Neuronal stem cell (in vitro differentiated cells): ENCODE results near the gene PLEKHA4.

ENCODE experiments used
- DNase-seq: peaks from one replicate; pipeline ENCODE4 v3.0.0-alpha.2; 2013; ENCODE audit warnings: low spot score
- H2AFZ ChIP-seq: one replicate; pipeline ENCODE4 v1.6.1; 2013; ENCODE audit warnings: mild to moderate bottlenecking, low read length, inconsistent platforms
- H2AK5ac ChIP-seq: 2 replicates; pipeline ENCODE4 v1.6.1; 2013; ENCODE audit warnings: low read depth, mild to moderate bottlenecking, inconsistent platforms, low read length, moderate library complexity, mixed read lengths
- H2BK120ac ChIP-seq: 2 replicates; pipeline ENCODE4 v1.6.1; 2013; ENCODE audit warnings: low read depth, mild to moderate bottlenecking, inconsistent platforms, low read length, moderate library complexity, mixed read lengths
- H2BK12ac ChIP-seq: one replicate; pipeline ENCODE4 v1.6.1; 2013; ENCODE audit warnings: low read length, inconsistent platforms
- H2BK15ac ChIP-seq: 2 replicates; pipeline ENCODE4 v1.6.1; 2013; ENCODE audit warnings: mild to moderate bottlenecking, low read length, inconsistent platforms, mixed read lengths
- H2BK5ac ChIP-seq: one replicate; pipeline ENCODE4 v1.6.1; 2013; ENCODE audit warnings: inconsistent platforms, mild to moderate bottlenecking, low read length, moderate library complexity
- H3K14ac ChIP-seq: one replicate; pipeline ENCODE4 v1.6.1; 2013; ENCODE audit warnings: low read length, inconsistent platforms
- H3K18ac ChIP-seq: 2 replicates; pipeline ENCODE4 v1.6.1; 2013; ENCODE audit warnings: low read length, inconsistent platforms
- H3K23ac ChIP-seq: 2 replicates; pipeline ENCODE4 v1.6.1; 2013; ENCODE audit warnings: low read depth, mild to moderate bottlenecking, mixed read lengths, low read length, inconsistent platforms; ENCODE audit not compliant: poor library complexity
- H3K27ac ChIP-seq: replicated peaks from 3 replicates; pipeline ENCODE4 v1.5.1; 2013; ENCODE audit warnings: low read length, inconsistent platforms
- H3K27me3 ChIP-seq, 3 experiments: 2 replicates each; pipeline ENCODE4 v1.6.1; 2013; ENCODE audit warnings: low read length in 3 of 3, mild to moderate bottlenecking in 2 of 3, inconsistent platforms in 1 of 3, low read depth in 1 of 3, mixed read lengths in 1 of 3, moderate library complexity in 1 of 3; ENCODE audit not compliant: control insufficient read depth in 3 of 3, insufficient read depth in 3 of 3
- H3K36me3 ChIP-seq, 2 donors: replicated peaks in 1 of 2; 2 replicates each; pipeline ENCODE4 v1.6.1; 2013; ENCODE audit warnings: low read length in 2 of 2; ENCODE audit not compliant: control insufficient read depth in 2 of 2, insufficient read depth in 2 of 2
- H3K4ac ChIP-seq: 2 replicates; pipeline ENCODE4 v1.6.1; 2013; ENCODE audit warnings: inconsistent platforms, mild to moderate bottlenecking, low read length, moderate library complexity
- H3K4me1 ChIP-seq, 2 donors: 1 replicate in 1 of 2; 2 replicates in 1 of 2; pipeline ENCODE4 v1.6.1; 2013; ENCODE audit warnings: low read length in 2 of 2, low read depth in 1 of 2; ENCODE audit not compliant: control insufficient read depth in 2 of 2, insufficient read depth in 1 of 2
- H3K4me2 ChIP-seq: one replicate; pipeline ENCODE4 v1.6.1; 2013; ENCODE audit warnings: mild to moderate bottlenecking, low read length, inconsistent platforms; ENCODE audit not compliant: insufficient read depth, poor library complexity, severe bottlenecking
- H3K4me3 ChIP-seq, 2 donors: 2 replicates each; pipeline ENCODE4 v1.5.1; 2013; ENCODE audit warnings: low read length in 2 of 2, mild to moderate bottlenecking in 2 of 2, inconsistent platforms in 1 of 2, moderate library complexity in 1 of 2
- H3K79me1 ChIP-seq: one replicate; pipeline ENCODE4 v1.6.1; 2013; ENCODE audit warnings: low read depth, mild to moderate bottlenecking, inconsistent platforms, low read length, moderate library complexity
- H3K9ac ChIP-seq: one replicate; pipeline ENCODE4 v1.6.1; 2013; ENCODE audit warnings: mild to moderate bottlenecking, low read depth, low read length, inconsistent platforms; ENCODE audit not compliant: poor library complexity
- H3K9me3 ChIP-seq, 2 donors: replicated peaks in 1 of 2; 2 replicates each; pipeline versions ENCODE3 to v1.6.1; 2013; ENCODE audit warnings: low read length in 2 of 2, mild to moderate bottlenecking in 2 of 2, inconsistent platforms in 1 of 2, low read depth in 1 of 2, mixed read lengths in 1 of 2, moderate library complexity in 1 of 2; ENCODE audit not compliant: control insufficient read depth in 2 of 2, insufficient read depth in 1 of 2
- H4K8ac ChIP-seq: one replicate; pipeline ENCODE4 v1.6.1; 2013; ENCODE audit warnings: low read depth, mild to moderate bottlenecking, inconsistent platforms, low read length, moderate library complexity
- H4K91ac ChIP-seq: one replicate; pipeline ENCODE4 v1.6.1; 2013; ENCODE audit warnings: low read length, low read depth, mild to moderate bottlenecking, inconsistent platforms; ENCODE audit not compliant: poor library complexity
- WGBS, 2 donors: extraction: QIAGEN DNeasy Blood & Tissue Kit; methylation state at CpG; one replicate each; pipeline ENCODE4 v1.1.7; 2013; ENCODE audit warnings: missing lambda C conversion rate in 2 of 2, mixed read lengths in 1 of 2; ENCODE audit not compliant: insufficient read length in 2 of 2, insufficient replicate concordance in 1 of 2; ENCODE audit errors: extremely low coverage in 2 of 2; 5-methylcytosine and 5-hydroxymethylcytosine counted together

PLEKHA4 gene

GRCh38 chr19:48804496-48804895 is 63.9 kb downstream of the PLEKHA4 start:
- no peak overlapping the region for H4K91ac ChIP-seq
- no CpG with 5 or more reads among the region's 8 CpGs for WGBS, 2 donors
- H2AFZ ChIP-seq, result no peak overlapping the region

GRCh38 chr19:48802623-48803022 is 65.8 kb downstream of the PLEKHA4 start:
- Histone ChIP-seq H3K23ac (no peak overlapping the region), H2AK5ac (no peak overlapping the region), H3K4me2 (no peak overlapping the region), H3K9ac (no peak overlapping the region), H3K4me3 (no peak overlapping the region), H3K36me3 (no peaks in the 10 kb centered on the region), H2AFZ (no peak overlapping the region), H3K18ac (no peak overlapping the region), H3K79me1 (no peaks in the 10 kb centered on the region), H3K4ac (no peak overlapping the region), H3K9me3 (no peaks in the 10 kb centered on the region), H2BK15ac (no peak overlapping the region), H2BK5ac (no peak overlapping the region), H3K4me1 (peaks cover 7 to 17% of the 10 kb centered on the region in 2 donors), H2BK12ac (no peak overlapping the region), H4K91ac (no peak overlapping the region), H4K8ac (no peak overlapping the region), H3K27me3 (no peaks in the 10 kb centered on the region), H3K14ac (no peak overlapping the region), H2BK120ac (no peak overlapping the region), H3K27ac (no peak overlapping the region)
- no peak for DNase-seq
- WGBS, 2 donors, result no CpG with 5 or more reads among the region's 2 CpGs

More at GRCh38 chr19:48804496-48804895, 63.9 kb downstream of the PLEKHA4 start:
- H4K8ac ChIP-seq, result no peak overlapping the region
- H3K79me1 ChIP-seq, result no peaks in the 10 kb centered on the region
- no peak for DNase-seq
- no peaks in the 10 kb centered on the region for H3K27me3 ChIP-seq
- H2BK120ac ChIP-seq, result no peak overlapping the region
- peaks cover 9 to 14% of the 10 kb centered on the region in 2 donors for H3K4me1 ChIP-seq
- no peak overlapping the region for H2BK15ac ChIP-seq
- H3K4ac ChIP-seq, result no peak overlapping the region
- no peak overlapping the region for H3K18ac ChIP-seq
- no peak overlapping the region for H3K4me3 ChIP-seq
- H2AK5ac ChIP-seq, result peak overlapping the region; percentile 61
- H3K36me3 ChIP-seq, result peaks cover 1 to 5% of the 10 kb centered on the region in 2 donors
- no peak overlapping the region for H2BK12ac ChIP-seq
- H3K9me3 ChIP-seq, result no peaks in the 10 kb centered on the region
- H3K4me2 ChIP-seq, result no peak overlapping the region
- H3K27ac ChIP-seq, result no peak overlapping the region
- no peak overlapping the region for H3K9ac ChIP-seq
- H3K14ac ChIP-seq, result no peak overlapping the region
- H2BK5ac ChIP-seq, result no peak overlapping the region
- no peak overlapping the region for H3K23ac ChIP-seq

GRCh38 chr19:48799358-48800300 is 68.8 kb downstream of the PLEKHA4 start:
- peaks cover 3 to 8% of the 10 kb centered on the region in 2 donors for H3K4me1 ChIP-seq
- peak overlapping the region; percentile 69 for H2AK5ac ChIP-seq
- no peak overlapping the region for H2BK120ac ChIP-seq
- peak overlapping the region; percentile 1 for H3K18ac ChIP-seq
- no CpG with 5 or more reads among the region's 44 CpGs for WGBS, 2 donors
- no peak for DNase-seq
- H4K8ac ChIP-seq, result no peak overlapping the region
- no peak overlapping the region for H4K91ac ChIP-seq
- H3K36me3 ChIP-seq, result peaks cover 0 to 3% of the 10 kb centered on the region in 2 donors
- no peak overlapping the region for H3K4me3 ChIP-seq
- no peak overlapping the region for H3K9ac ChIP-seq
- no peaks in the 10 kb centered on the region for H3K27me3 ChIP-seq
- peak overlapping the region; percentile 6 for H3K14ac ChIP-seq
- peak overlapping the region; percentile 14 for H2BK5ac ChIP-seq
- no peak overlapping the region for H2AFZ ChIP-seq
- peak overlapping the region; percentile 49 for H2BK12ac ChIP-seq
- no peak overlapping the region for H3K23ac ChIP-seq
- no peaks in the 10 kb centered on the region for H3K9me3 ChIP-seq
- peak overlapping the region; percentile 57 for H2BK15ac ChIP-seq
- peak overlapping the region; percentile 41 for H3K27ac ChIP-seq
- H3K4ac ChIP-seq, result no peak overlapping the region
- H3K4me2 ChIP-seq, result no peak overlapping the region
- no peaks in the 10 kb centered on the region for H3K79me1 ChIP-seq

GRCh38 chr19:48798937-48799336 is 69.5 kb downstream of the PLEKHA4 start:
- H4K8ac ChIP-seq, result no peak overlapping the region
- no peak overlapping the region for H3K9ac ChIP-seq
- peaks cover 3 to 8% of the 10 kb centered on the region in 2 donors for H3K4me1 ChIP-seq
- H2BK15ac ChIP-seq, result no peak overlapping the region
- no peak overlapping the region for H3K23ac ChIP-seq
- no CpG with 5 or more reads among the region's 6 CpGs for WGBS, 2 donors
- H3K27ac ChIP-seq, result peak overlapping the region; percentile 41
- no peak overlapping the region for H3K4me3 ChIP-seq
- peaks cover 0 to 3% of the 10 kb centered on the region in 2 donors for H3K36me3 ChIP-seq
- no peaks in the 10 kb centered on the region for H3K27me3 ChIP-seq
- no peaks in the 10 kb centered on the region for H3K79me1 ChIP-seq
- peak overlapping the region; percentile 34 for H3K18ac ChIP-seq
- H3K4ac ChIP-seq, result no peak overlapping the region
- H2BK120ac ChIP-seq, result no peak overlapping the region
- DNase-seq, result no peak
- H3K9me3 ChIP-seq, result no peaks in the 10 kb centered on the region
- H2BK12ac ChIP-seq, result no peak overlapping the region
- H3K14ac ChIP-seq, result no peak overlapping the region
- no peak overlapping the region for H2AK5ac ChIP-seq
- no peak overlapping the region for H3K4me2 ChIP-seq
- peak overlapping the region; percentile 14 for H2BK5ac ChIP-seq
- no peak overlapping the region for H4K91ac ChIP-seq
- H2AFZ ChIP-seq, result no peak overlapping the region
